Measurements from ENCODE around the gene BMAL1.

Gene BMAL1

DNA sequence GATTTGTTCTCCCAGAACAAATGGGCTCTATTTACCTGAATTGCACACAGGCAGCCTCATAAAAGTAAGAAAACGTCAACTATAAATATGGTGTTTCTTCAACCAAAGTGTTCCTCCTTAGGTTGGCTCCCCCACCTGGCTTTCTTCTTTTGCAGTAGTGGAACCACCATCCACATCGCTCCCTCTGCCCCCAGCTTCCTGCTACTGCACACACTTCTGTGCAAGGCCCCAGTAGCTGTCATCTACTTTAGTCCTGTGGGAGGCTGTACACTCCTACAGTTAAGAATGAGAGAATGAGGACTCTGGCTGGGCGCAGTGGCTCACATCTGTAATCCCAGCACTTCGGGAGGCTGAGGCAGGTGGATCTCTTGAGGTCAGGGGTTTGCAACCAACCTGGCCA, 89.5 kb downstream of the BMAL1 start:
- ATAC-seq (ENCODE audit: insufficient read depth, low read depth) (no peak), DNase-seq (no peak)
- H3K27ac ChIP-seq (ENCODE audit: low read length), result no peak overlapping the region
- no peak overlapping the region for H3K4me3 ChIP-seq (ENCODE audit: low read depth in 1 of 2, low read length in 2 of 2)
- H3K9me3 ChIP-seq (ENCODE audit: insufficient read depth, low read length, severe bottlenecking), result no peaks in the 10 kb centered on the region
- H3K9ac ChIP-seq (ENCODE audit: low read depth, low read length), result no peak overlapping the region
- no peak overlapping the region for H3K4me2 ChIP-seq (ENCODE audit: insufficient read depth, low read length)
- H3K27me3 ChIP-seq (ENCODE audit: insufficient read depth, low read length, poor library complexity), result no peaks in the 10 kb centered on the region
- H3K4me1 ChIP-seq (ENCODE audit: insufficient read depth, low read length), result no peaks in the 10 kb centered on the region
- TF ChIP-seq, protein P1, sequence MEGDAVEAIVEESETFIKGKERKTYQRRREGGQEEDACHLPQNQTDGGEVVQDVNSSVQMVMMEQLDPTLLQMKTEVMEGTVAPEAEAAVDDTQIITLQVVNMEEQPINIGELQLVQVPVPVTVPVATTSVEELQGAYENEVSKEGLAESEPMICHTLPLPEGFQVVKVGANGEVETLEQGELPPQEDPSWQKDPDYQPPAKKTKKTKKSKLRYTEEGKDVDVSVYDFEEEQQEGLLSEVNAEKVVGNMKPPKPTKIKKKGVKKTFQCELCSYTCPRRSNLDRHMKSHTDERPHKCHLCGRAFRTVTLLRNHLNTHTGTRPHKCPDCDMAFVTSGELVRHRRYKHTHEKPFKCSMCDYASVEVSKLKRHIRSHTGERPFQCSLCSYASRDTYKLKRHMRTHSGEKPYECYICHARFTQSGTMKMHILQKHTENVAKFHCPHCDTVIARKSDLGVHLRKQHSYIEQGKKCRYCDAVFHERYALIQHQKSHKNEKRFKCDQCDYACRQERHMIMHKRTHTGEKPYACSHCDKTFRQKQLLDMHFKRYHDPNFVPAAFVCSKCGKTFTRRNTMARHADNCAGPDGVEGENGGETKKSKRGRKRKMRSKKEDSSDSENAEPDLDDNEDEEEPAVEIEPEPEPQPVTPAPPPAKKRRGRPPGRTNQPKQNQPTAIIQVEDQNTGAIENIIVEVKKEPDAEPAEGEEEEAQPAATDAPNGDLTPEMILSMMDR (IDR thresholded peaks at IDR 0.05; ENCODE audit: borderline replicate concordance, extremely low read depth, low read length, poor library complexity, severe bottlenecking), result no peak
- no peak for TF ChIP-seq EZH2 (IDR thresholded peaks at IDR 0.05; ENCODE audit: borderline replicate concordance, low read depth, low read length, severe bottlenecking)
- H3K36me3 ChIP-seq (ENCODE audit: insufficient read depth, low read length), result peaks cover 89% of the 10 kb centered on the region
- no peaks in the 10 kb centered on the region for H3K79me2 ChIP-seq (ENCODE audit: insufficient read depth, low read length)
- H2AFZ ChIP-seq (ENCODE audit: low read depth, low read length), result no peak overlapping the region
- H4K20me1 ChIP-seq (ENCODE audit: insufficient read depth, low read length), result no peaks in the 10 kb centered on the region

DNA sequence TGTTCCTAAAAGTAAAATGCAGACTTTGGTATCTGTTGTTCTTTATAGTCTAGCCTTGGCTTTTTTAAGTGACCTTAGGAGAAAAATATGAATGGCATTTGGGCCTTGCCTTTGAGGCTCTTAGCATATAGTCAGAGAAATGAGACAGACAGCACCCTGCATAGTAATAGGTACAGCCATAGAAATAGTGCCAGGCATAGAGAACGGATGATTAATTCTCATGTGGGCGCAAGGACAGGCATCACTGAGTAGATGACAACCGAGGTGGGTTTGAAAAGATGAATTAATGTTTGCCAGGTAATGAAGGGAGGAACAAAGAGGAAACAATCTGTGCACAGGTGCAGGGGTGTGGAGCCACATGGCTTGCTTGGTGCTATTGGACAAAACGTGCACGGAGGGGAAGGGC, 90.5 kb downstream of the BMAL1 start:
- Histone ChIP-seq H3K79me2 (ENCODE audit: insufficient read depth, low read length) (no peaks in the 10 kb centered on the region), H3K9ac (ENCODE audit: low read depth, low read length) (no peak overlapping the region), H3K4me3 (ENCODE audit: low read depth in 1 of 2, low read length in 2 of 2) (no peak overlapping the region), H3K27me3 (ENCODE audit: insufficient read depth, low read length, poor library complexity) (no peaks in the 10 kb centered on the region), H2AFZ (ENCODE audit: low read depth, low read length) (no peak overlapping the region), H3K4me2 (ENCODE audit: insufficient read depth, low read length) (no peak overlapping the region), H4K20me1 (ENCODE audit: insufficient read depth, low read length) (no peaks in the 10 kb centered on the region), H3K4me1 (ENCODE audit: insufficient read depth, low read length) (no peaks in the 10 kb centered on the region), H3K36me3 (ENCODE audit: insufficient read depth, low read length) (peaks cover 88% of the 10 kb centered on the region), H3K9me3 (ENCODE audit: insufficient read depth, low read length, severe bottlenecking) (no peaks in the 10 kb centered on the region), H3K27ac (ENCODE audit: low read length) (no peak overlapping the region)
- DNase-seq (no peak), ATAC-seq (ENCODE audit: insufficient read depth, low read depth) (no peak)
- no peak for TF ChIP-seq EZH2 (IDR thresholded peaks at IDR 0.05; ENCODE audit: borderline replicate concordance, low read depth, low read length, severe bottlenecking)
- TF ChIP-seq, protein P1 (IDR thresholded peaks at IDR 0.05; ENCODE audit: borderline replicate concordance, extremely low read depth, low read length, poor library complexity, severe bottlenecking), result no peak

DNA sequence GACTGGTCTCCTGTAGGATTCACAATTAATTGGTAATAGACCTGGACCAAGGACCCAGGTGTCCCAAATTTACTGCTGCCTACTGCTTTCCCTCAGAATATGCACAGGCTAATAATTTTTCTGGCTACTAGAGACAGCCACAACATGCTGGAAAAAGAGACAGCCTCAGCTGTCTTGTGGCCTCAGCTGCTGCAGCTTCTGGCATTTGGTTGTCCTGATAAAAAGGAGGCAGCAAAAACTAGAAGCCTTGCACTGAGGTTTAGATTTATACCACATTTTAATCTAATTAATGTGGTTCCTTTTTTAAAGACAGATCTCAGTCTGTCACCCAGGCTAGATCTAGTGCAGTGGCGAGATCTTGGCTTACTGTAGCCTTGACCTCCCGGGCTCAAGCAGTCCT, 95.6 kb downstream of the BMAL1 start:
- no peak overlapping the region for H3K4me3 ChIP-seq (ENCODE audit: low read depth in 1 of 2, low read length in 2 of 2)
- no peaks in the 10 kb centered on the region for H3K27me3 ChIP-seq (ENCODE audit: insufficient read depth, low read length, poor library complexity)
- TF ChIP-seq, protein P1 (IDR thresholded peaks at IDR 0.05; ENCODE audit: borderline replicate concordance, extremely low read depth, low read length, poor library complexity, severe bottlenecking), result no peak
- no peak for TF ChIP-seq EZH2 (IDR thresholded peaks at IDR 0.05; ENCODE audit: borderline replicate concordance, low read depth, low read length, severe bottlenecking)
- no peak overlapping the region for H2AFZ ChIP-seq (ENCODE audit: low read depth, low read length)
- H3K9me3 ChIP-seq (ENCODE audit: insufficient read depth, low read length, severe bottlenecking), result no peaks in the 10 kb centered on the region
- no peak overlapping the region for H3K9ac ChIP-seq (ENCODE audit: low read depth, low read length)
- no peak overlapping the region for H3K27ac ChIP-seq (ENCODE audit: low read length)
- peaks cover 83% of the 10 kb centered on the region for H3K36me3 ChIP-seq (ENCODE audit: insufficient read depth, low read length)
- H3K79me2 ChIP-seq (ENCODE audit: insufficient read depth, low read length), result no peaks in the 10 kb centered on the region
- no peak overlapping the region for H3K4me2 ChIP-seq (ENCODE audit: insufficient read depth, low read length)
- DNase-seq, result no peak
- no peaks in the 10 kb centered on the region for H4K20me1 ChIP-seq (ENCODE audit: insufficient read depth, low read length)
- no peak for ATAC-seq (ENCODE audit: insufficient read depth, low read depth)
- H3K4me1 ChIP-seq (ENCODE audit: insufficient read depth, low read length), result no peaks in the 10 kb centered on the region

DNA sequence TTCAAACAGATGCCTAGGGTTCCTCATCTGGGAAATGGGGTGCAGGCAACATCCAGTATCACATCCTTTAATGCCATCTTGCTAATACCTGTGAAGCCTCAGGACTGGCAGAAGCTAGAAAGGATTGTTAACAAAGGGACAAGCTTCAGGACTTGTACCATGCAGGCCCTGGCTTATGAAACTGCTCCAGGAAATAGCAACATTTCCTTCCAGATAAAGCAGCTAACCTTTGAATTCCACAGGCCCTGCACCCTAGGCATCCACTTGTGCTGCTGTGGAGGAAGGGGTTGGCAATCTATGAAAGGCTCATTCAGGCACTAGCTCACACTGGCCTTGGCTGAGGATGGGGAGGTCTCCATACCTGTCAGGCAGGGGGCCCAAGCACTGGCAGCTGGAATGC, 98.2 kb downstream of the BMAL1 start:
- H3K9me3 ChIP-seq (ENCODE audit: insufficient read depth, low read length, severe bottlenecking), result no peaks in the 10 kb centered on the region
- no peak overlapping the region for H3K4me2 ChIP-seq (ENCODE audit: insufficient read depth, low read length)
- H3K27me3 ChIP-seq (ENCODE audit: insufficient read depth, low read length, poor library complexity), result no peaks in the 10 kb centered on the region
- H4K20me1 ChIP-seq (ENCODE audit: insufficient read depth, low read length), result no peaks in the 10 kb centered on the region
- H3K79me2 ChIP-seq (ENCODE audit: insufficient read depth, low read length), result no peaks in the 10 kb centered on the region
- H3K36me3 ChIP-seq (ENCODE audit: insufficient read depth, low read length), result peaks cover 79% of the 10 kb centered on the region
- H3K4me3 ChIP-seq (ENCODE audit: low read depth in 1 of 2, low read length in 2 of 2), result no peak overlapping the region
- no peaks in the 10 kb centered on the region for H3K4me1 ChIP-seq (ENCODE audit: insufficient read depth, low read length)
- H3K27ac ChIP-seq (ENCODE audit: low read length), result no peak overlapping the region
- no peak for DNase-seq
- TF ChIP-seq EZH2 (IDR thresholded peaks at IDR 0.05; ENCODE audit: borderline replicate concordance, low read depth, low read length, severe bottlenecking), result no peak
- TF ChIP-seq, protein P1 (IDR thresholded peaks at IDR 0.05; ENCODE audit: borderline replicate concordance, extremely low read depth, low read length, poor library complexity, severe bottlenecking), result no peak
- H2AFZ ChIP-seq (ENCODE audit: low read depth, low read length), result no peak overlapping the region
- H3K9ac ChIP-seq (ENCODE audit: low read depth, low read length), result no peak overlapping the region
- no peak for ATAC-seq (ENCODE audit: insufficient read depth, low read depth)

Data from DND-41 (cell line).